ENCODE results near the gene NSMCE4A.
"Not testable (repeated sequence)": the region's sequence is repeated elsewhere in the genome, so short reads cannot be mapped to it uniquely, and the experiment has no call there.

NSMCE4A gene

DNA sequence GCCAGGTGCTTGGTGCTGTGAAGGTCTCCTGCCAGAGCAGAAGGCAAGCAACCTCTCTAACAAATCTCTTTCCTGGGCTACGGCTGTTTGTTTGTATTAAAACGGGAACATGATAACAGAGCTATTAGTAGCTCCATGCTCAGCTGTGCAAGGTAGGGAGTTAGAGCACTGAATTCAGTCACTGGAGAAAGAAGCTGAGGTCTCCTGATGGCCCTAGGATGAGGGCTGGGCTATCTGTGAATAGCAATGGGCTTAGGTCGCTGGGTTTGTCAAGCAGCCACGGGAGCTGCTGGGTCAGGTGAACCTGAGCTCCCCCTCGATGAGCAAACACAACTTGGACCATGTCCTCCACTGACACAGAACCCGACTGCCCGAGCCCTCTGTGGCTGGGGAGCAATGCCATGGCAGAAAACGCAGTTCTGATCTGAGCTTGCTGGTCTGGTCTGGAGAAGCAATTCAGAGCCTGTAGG is 38.3 kb upstream of the NSMCE4A start:
- TF ChIP-seq POLR2AphosphoS5 (IDR thresholded peaks at IDR 0.05; ENCODE audit: low read depth, low read length) (no peak), TAF1 (IDR thresholded peaks at IDR 0.05; ENCODE audit: borderline replicate concordance, low read depth, low read length) (no peak), POLR2A (IDR thresholded peaks at IDR 0.05; ENCODE audit: low read depth, low read length) (no peak)
- DNase-seq (ENCODE audit: insufficient read length) (no peak), FAIRE-seq (no peak)

- DNase-seq (ENCODE audit: insufficient read length): no peak
- no peak for FAIRE-seq
- TF ChIP-seq POLR2A (IDR thresholded peaks at IDR 0.05; ENCODE audit: low read depth, low read length) (no peak), POLR2AphosphoS5 (IDR thresholded peaks at IDR 0.05; ENCODE audit: low read depth, low read length) (no peak), TAF1 (IDR thresholded peaks at IDR 0.05; ENCODE audit: borderline replicate concordance, low read depth, low read length) (no peak)
Measured at GRCh38 chr10:122012731-122013130, 37.7 kb upstream of the NSMCE4A start.

DNA sequence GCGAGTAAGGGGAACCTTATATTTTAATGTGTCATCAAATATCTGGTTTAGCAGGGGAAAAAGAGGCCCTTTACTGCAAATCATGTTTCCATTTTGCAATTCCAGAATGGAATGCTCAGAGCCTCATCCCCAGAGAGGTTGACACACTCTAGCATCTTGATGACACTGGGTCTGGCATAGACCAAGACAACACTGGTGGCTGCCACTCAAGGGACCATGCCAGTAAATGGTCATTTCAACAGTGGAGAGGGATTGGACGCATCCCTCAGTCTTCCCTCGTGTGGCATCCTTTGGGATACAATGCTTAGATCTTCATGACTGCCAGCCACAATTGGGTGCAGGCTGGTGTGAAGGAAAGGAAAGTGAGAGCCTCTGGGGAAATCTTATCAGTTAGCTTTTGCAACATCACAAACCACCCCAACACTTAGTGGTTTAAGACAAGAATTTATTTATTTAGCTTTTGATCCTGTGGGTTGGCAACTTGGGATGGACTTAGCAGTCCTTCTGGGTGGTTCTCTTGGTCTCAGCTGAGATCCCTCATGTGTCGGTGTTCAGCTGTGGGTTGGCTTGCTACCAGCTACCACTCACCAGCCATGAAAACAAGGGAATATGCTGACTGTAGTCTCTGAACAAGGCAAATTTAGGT is 35.5 kb upstream of the NSMCE4A start:
- FAIRE-seq (no peak), DNase-seq (ENCODE audit: insufficient read length) (no peak)
- TF ChIP-seq POLR2A (IDR thresholded peaks at IDR 0.05; ENCODE audit: low read depth, low read length) (no peak), TAF1 (IDR thresholded peaks at IDR 0.05; ENCODE audit: borderline replicate concordance, low read depth, low read length) (no peak), POLR2AphosphoS5 (IDR thresholded peaks at IDR 0.05; ENCODE audit: low read depth, low read length) (no peak)

- TF ChIP-seq POLR2A (IDR thresholded peaks at IDR 0.05; ENCODE audit: low read depth, low read length) (no peak), POLR2AphosphoS5 (IDR thresholded peaks at IDR 0.05; ENCODE audit: low read depth, low read length) (no peak), TAF1 (IDR thresholded peaks at IDR 0.05; ENCODE audit: borderline replicate concordance, low read depth, low read length) (no peak)
- FAIRE-seq: no peak
- no peak for DNase-seq (ENCODE audit: insufficient read length)
Measured at GRCh38 chr10:122007415-122007814, 32.4 kb upstream of the NSMCE4A start.

- DNase-seq (ENCODE audit: insufficient read length) (no peak), FAIRE-seq (no peak)
- TF ChIP-seq POLR2AphosphoS5 (IDR thresholded peaks at IDR 0.05; ENCODE audit: low read depth, low read length): no peak
- TF ChIP-seq TAF1 (IDR thresholded peaks at IDR 0.05; ENCODE audit: borderline replicate concordance, low read depth, low read length): no peak
- TF ChIP-seq POLR2A (IDR thresholded peaks at IDR 0.05; ENCODE audit: low read depth, low read length): no peak
Measured at GRCh38 chr10:122001698-122002097, 26.7 kb upstream of the NSMCE4A start.

- FAIRE-seq: no peak
- DNase-seq (ENCODE audit: insufficient read length): no peak
- TF ChIP-seq TAF1 (IDR thresholded peaks at IDR 0.05; ENCODE audit: borderline replicate concordance, low read depth, low read length): no peak
- no peak for TF ChIP-seq POLR2AphosphoS5 (IDR thresholded peaks at IDR 0.05; ENCODE audit: low read depth, low read length)
- no peak for TF ChIP-seq POLR2A (IDR thresholded peaks at IDR 0.05; ENCODE audit: low read depth, low read length)
Measured at GRCh38 chr10:121999301-121999700, 24.3 kb upstream of the NSMCE4A start.

- TF ChIP-seq TAF1 (IDR thresholded peaks at IDR 0.05; ENCODE audit: borderline replicate concordance, low read depth, low read length) (no peak), POLR2AphosphoS5 (IDR thresholded peaks at IDR 0.05; ENCODE audit: low read depth, low read length) (no peak)
- FAIRE-seq (no peak), DNase-seq (ENCODE audit: insufficient read length) (no peak)
Measured at GRCh38 chr10:121998462-121998861, 23.4 kb upstream of the NSMCE4A start.

GRCh38 chr10:121994429-121994941 is 19.5 kb upstream of the NSMCE4A start:
- FAIRE-seq: no peak
- no peak for DNase-seq (ENCODE audit: insufficient read length)
- TF ChIP-seq POLR2A (IDR thresholded peaks at IDR 0.05; ENCODE audit: low read depth, low read length) (no peak), POLR2AphosphoS5 (IDR thresholded peaks at IDR 0.05; ENCODE audit: low read depth, low read length) (no peak), TAF1 (IDR thresholded peaks at IDR 0.05; ENCODE audit: borderline replicate concordance, low read depth, low read length) (no peak)

DNA sequence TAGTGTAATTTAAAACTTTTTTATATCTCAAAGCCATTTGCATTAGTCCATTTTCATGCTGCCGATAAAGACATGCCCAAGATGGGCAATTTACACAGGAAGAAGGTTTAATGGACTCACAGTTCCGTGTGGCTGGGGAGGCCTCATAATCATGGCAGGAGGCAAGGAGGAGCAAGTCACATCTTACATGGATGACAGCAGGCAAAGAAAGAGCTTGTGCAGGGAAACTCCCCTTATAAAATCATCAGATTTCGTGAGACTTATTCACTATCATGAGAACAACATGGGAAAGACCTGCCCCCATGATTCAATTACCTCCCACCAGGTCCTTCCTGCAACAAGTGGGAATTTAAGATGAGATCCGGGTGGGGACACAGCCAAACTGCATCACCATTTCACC is 16.7 kb upstream of the NSMCE4A start:
- DNase-seq (ENCODE audit: insufficient read length); FAIRE-seq: not testable (repeated sequence)

DNA sequence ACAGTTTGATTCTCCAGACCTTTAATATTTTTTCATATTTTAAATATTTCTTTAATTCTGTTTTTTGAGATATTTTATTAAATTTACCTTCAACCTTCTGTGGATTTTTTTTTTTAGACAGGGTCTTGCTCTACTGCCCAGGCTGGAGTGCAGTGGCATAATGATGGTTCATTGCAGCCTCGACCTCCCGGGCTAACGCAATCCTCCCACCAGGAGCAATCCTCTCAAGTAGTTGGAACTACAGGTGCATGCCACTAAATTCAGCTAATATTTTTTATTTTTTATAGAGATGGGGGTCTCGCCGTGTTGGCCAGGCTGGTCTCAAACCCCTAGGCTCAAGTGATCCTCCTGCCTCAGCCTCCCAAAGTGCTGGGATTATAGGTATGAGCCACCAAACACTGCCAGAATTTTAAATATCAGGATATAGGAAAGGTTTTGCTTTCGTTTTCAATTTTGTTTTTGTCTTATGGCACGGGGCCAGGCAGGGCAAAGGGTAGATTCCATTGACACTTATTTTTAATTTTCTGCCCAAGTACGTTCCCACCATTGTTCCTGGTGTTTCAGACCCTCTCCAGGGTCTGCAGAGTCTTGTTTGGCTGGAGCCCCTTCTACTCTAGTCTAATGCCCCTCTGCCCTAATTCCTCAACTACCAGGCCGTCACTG is 15.1 kb upstream of the NSMCE4A start:
- TF ChIP-seq TAF1 (IDR thresholded peaks at IDR 0.05; ENCODE audit: borderline replicate concordance, low read depth, low read length) (no peak), POLR2AphosphoS5 (IDR thresholded peaks at IDR 0.05; ENCODE audit: low read depth, low read length) (no peak), POLR2A (IDR thresholded peaks at IDR 0.05; ENCODE audit: low read depth, low read length) (no peak)
- DNase-seq (ENCODE audit: insufficient read length): no peak
- no peak for FAIRE-seq

DNA sequence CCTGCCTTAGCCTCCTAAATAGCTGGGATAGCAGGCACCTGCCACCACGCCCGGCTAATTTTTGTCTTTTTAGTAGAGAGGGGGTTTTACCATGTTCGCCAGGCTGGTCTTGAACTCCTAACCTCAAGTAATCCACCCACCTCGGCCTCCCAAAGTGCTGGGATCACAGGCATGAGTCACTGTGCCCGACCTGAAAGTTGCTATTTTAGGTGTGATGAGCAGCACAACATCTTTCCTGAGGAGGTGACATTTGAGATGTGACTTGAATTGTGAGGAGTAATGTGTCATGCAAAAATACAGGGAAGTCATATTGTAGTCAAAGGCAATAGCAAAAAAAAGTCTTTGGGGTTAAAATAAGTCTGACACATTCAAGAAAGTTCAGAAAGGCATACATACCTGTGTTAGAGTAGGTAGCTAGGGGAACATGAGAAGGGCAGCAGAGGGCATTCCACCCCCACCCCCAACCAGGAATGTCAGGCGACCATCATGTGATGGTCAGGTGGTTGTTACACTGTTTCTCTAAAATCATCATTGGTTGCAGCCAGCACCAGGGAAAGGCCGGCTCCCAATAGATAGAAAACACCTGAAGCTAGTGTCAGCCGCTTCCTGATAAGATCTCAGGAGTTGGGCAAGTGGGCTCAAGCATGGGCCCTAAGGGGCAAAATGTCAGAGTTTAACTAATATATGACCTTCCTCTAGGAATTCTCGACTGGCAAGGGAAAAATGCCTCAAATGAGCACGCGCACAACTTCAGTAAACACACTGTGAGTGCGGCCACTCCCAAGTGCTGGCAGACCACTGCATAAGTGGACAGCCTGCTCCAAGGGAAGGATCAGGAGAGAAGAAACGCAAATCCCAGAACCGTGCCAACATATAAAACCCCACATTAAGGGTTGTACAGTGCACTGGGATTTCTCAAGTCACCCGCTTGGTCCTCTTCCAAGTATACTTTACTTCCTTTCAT is 13.6 kb upstream of the NSMCE4A start, which contains the start of gene TACC2:
TACC2 (plus strand) TSS at position 803 of the 964 bp plus-strand sequence. CDS start 32,819 bp downstream, outside the sequence.
- no peak for FAIRE-seq
- DNase-seq (ENCODE audit: insufficient read length): no peak
- no peak for TF ChIP-seq POLR2AphosphoS5 (IDR thresholded peaks at IDR 0.05; ENCODE audit: low read depth, low read length)
